ENCODE data around the gene JAZF1.

The JAZF1 gene

GRCh38 chr7:27883696-27884095, 296.9 kb downstream of the JAZF1 start:
- no peak for DNase-seq (ENCODE audit: low read depth)
- TF ChIP-seq CTCF (IDR thresholded peaks at IDR 0.05; ENCODE audit: control insufficient read depth, extremely low read depth, insufficient read depth) = no peak
- no peak overlapping the region for H3K4me3 ChIP-seq (ENCODE audit: low read depth, low read length)

- H3K4me3 ChIP-seq (ENCODE audit: low read depth, low read length) = no peak overlapping the region
- no peak for DNase-seq (ENCODE audit: low read depth)
- no peak for TF ChIP-seq CTCF (IDR thresholded peaks at IDR 0.05; ENCODE audit: control insufficient read depth, extremely low read depth, insufficient read depth)
These were observed 303.8 kb downstream of the JAZF1 start for GRCh38 chr7:27876756-27877155.

GRCh38 chr7:27875832-27876231, 304.8 kb downstream of the JAZF1 start:
- H3K4me3 ChIP-seq (ENCODE audit: low read depth, low read length) = no peak overlapping the region
- no peak for TF ChIP-seq CTCF (IDR thresholded peaks at IDR 0.05; ENCODE audit: control insufficient read depth, extremely low read depth, insufficient read depth)
- DNase-seq (ENCODE audit: low read depth) = no peak

GRCh38 chr7:27875061-27875460, 305.5 kb downstream of the JAZF1 start:
- no peak overlapping the region for H3K4me3 ChIP-seq (ENCODE audit: low read depth, low read length)
- no peak for DNase-seq (ENCODE audit: low read depth)
- TF ChIP-seq CTCF (IDR thresholded peaks at IDR 0.05; ENCODE audit: control insufficient read depth, extremely low read depth, insufficient read depth) = no peak

- TF ChIP-seq CTCF (IDR thresholded peaks at IDR 0.05; ENCODE audit: control insufficient read depth, extremely low read depth, insufficient read depth) = no peak
- no peak overlapping the region for H3K4me3 ChIP-seq (ENCODE audit: low read depth, low read length)
- no peak for DNase-seq (ENCODE audit: low read depth)
These were observed 306.3 kb downstream of the JAZF1 start for GRCh38 chr7:27873981-27874957.

- TF ChIP-seq CTCF (IDR thresholded peaks at IDR 0.05; ENCODE audit: control insufficient read depth, extremely low read depth, insufficient read depth) = no peak
- DNase-seq (ENCODE audit: low read depth) = no peak
- no peak overlapping the region for H3K4me3 ChIP-seq (ENCODE audit: low read depth, low read length)
These were observed 308.0 kb downstream of the JAZF1 start for GRCh38 chr7:27872356-27873275.

Data from LNCaP clone FGC (cell line).